HG03432 (cell line): Measurements from ENCODE around the gene TOP2B.

Experiments
- ATAC-seq: cut with Tn5 transposase; IDR thresholded peaks from one replicate; pipeline ENCODE4 v1.9.1; 2021; ENCODE audit warnings: mild to moderate bottlenecking, moderate library complexity; ENCODE audit not compliant: unreplicated experiment

Gene TOP2B

DNA sequence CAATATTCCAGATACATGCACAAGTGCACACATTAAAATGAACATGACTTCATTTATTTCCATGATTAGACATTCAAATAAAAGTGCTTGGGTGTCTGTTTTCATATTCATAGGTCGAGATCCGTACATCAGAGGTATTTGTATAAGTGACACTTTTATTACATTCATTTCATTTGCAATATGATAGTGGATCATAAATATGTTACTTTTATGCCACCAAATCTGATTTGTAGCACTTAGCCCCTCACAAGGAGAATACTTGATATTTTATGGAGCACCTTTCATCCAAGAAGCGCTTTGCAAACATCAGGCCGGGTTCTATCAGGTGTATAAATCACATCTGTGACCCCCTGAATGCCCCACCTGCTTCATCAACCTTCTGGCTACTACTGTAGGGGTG, 100.6 kb downstream of the TOP2B start:
- no peak for ATAC-seq

DNA sequence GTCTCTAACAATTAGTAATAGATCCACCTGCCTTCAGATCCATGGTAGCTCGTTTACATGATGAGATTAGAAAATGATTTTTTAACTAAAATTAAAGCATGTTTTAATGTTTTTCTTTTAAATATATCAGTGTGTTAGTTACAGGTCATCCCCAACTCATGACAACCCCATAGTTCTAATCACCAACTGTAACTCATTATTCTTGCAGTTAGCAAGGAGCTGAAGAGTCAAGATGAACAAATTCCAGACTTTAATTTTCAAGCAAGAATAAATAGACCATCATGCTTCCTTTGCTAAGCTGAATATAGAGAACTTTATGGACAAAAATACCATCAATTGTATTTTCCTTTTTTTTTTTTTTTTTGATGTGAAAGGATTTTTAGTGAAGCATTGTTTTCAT, 101.1 kb downstream of the TOP2B start:
- ATAC-seq, result no peak

DNA sequence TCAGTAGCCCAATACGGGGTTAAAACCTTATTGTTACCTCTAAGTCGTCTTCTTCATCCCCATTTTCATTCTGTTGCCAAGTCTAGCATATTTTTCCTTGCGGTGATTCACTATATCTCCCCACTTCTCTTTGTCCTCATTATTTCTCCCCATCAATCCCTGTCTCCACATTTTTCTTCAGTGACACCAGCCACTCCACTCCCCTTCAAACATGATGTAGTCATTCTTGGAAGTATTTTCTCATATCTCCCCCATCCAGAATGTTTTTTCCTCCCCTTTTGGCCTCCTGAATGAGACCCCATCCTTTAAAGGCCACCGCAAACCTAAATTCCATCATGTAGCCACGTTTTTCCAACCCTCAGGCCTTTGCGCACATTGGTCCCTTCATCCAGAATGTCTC, 105.9 kb downstream of the TOP2B start:
- no peak for ATAC-seq

GRCh38 chr3:25558121-25558520, 106.6 kb downstream of the TOP2B start:
- ATAC-seq, result no peak

GRCh38 chr3:25557694-25558093, 107.0 kb downstream of the TOP2B start:
- ATAC-seq, result no peak

GRCh38 chr3:25556447-25556846, 108.3 kb downstream of the TOP2B start:
- no peak for ATAC-seq

DNA sequence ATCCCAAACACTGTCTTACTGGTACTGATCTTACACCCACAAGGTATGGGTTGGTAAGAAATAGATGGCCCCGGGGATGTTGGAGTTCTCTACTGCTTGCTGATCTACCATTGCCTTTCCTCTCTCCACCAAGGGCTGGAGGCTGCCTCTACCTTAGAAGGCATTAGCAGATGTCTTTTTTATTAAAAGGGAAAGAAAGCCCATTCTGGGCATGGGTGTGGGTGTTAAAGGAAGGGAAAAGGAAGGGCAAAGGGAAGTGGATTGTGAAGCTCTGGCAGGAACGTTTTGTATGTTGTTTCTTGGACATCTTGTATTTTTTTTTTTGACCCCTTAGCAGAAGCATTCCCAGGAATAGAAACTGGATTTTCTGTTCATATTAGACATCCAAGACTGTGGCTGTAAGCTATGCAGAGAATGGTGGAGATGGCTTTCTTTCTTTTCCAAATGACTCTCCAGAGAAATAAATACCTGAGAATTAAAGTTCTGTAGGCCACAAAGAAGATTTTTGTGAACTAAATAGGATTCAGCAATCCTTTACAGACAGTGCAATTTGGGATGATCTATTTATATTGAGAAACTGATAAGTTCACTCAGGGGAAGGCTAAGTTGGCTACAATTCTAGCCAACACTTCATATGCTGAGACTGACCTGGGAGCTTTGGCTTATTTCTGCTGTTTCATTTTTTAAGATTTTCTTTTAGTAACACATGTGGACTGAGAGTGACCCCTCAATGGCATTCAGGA, 108.8 kb downstream of the TOP2B start:
- no peak for ATAC-seq

- no peak for ATAC-seq
Observed at GRCh38 chr3:25554376-25554775, 110.3 kb downstream of the TOP2B start.

GRCh38 chr3:25552251-25552650, 112.5 kb downstream of the TOP2B start:
- ATAC-seq, result no peak

- no peak for ATAC-seq
Observed at GRCh38 chr3:25548836-25549235, 115.9 kb downstream of the TOP2B start.

DNA sequence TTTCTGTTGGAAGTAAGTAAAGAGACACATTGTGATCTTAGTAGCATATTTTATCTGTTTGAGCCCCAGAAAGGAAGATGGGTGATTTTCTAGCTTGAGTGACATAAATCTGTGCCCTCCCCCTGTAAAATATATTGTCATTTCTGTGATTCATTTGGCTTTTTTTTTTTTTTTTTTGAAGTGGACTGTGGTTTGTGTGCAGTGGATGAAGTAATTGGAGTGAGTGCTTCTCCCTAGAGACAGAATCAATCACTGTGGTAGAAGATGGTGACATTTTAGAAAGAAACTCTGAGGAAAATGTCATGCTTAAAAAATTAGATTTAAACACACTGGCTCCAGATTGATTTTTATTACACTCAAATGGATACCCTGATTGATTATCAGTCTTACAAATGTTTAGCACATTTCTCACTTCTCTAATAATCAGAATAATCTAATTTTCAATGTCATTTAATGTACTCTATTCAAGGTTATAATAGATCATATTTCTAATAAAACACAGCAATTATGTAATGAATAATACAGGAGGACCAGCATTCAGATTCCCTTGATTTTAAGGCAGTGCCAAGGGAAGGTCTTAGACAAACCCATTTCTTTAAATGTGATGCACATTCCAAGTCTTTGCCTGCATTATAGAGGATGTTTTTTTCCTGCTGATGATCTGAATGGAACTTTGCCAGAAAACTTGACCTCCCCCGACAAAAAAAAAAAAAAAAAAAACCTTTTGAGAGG, 116.6 kb downstream of the TOP2B start:
- no peak for ATAC-seq
